HepG2 (cell line): ENCODE data around the gene ZMYM3. TPM values are rescaled to one million over a fixed set of nuclear protein-coding genes. Genes with fewer than 3 reads are reported as not detected.
"Not testable (repeated sequence)": the region's sequence is repeated elsewhere in the genome, so short reads cannot be mapped to it uniquely, and the experiment has no call there.

Experiments
- ATAC-seq: fragments of 200-7000 bp; cut with Tn5 transposase; 3 replicates; pipeline ENCODE4 v1.9.1; 2020; ENCODE audit warnings: mild to moderate bottlenecking, moderate library complexity
- BruUV-seq: library from RNA; stranded (reverse); fragments of 400-500 nt; replicated peaks from 2 replicates; lab custom pipeline; 2021; lab: Mats Ljungman, UMichigan
- CTCF ChIA-PET: fragments of 300-600 bp; formaldehyde crosslinking; extraction: SDS; loops from one replicate; lab custom pipeline; 2021; ENCODE audit warnings: low total read pairs, inconsistent platforms, low intra/inter-chr PET ratio; lab: Yijun Ruan, JAX
- POLR2A ChIA-PET: fragments of 350-600 bp; sonication (Branson Sonifier 250); formaldehyde crosslinking; loops from one replicate; lab custom pipeline; 2020; ENCODE audit warnings: antibody characterized with exemption, inconsistent platforms; lab: Yijun Ruan, JAX
- DNase-seq: peaks from one replicate; pipeline ENCODE4 v3.0.0-alpha.2; 2015; ENCODE audit warnings: low spot score
- FAIRE-seq: peaks from 3 replicates; lab custom pipeline; 2011; peaks lifted over from hg19 to GRCh38; lab: Jason Lieb, UNC
- H2AFZ ChIP-seq: one replicate; pipeline ENCODE4 v1.6.1; 2011; ENCODE audit warnings: low read length, inconsistent platforms
- H3K27ac ChIP-seq: fragments of 300-600 bp; 3 replicates; pipeline ENCODE4 v1.8.0; 2011; ENCODE audit warnings: mixed run types, mild to moderate bottlenecking, mixed read lengths, low read length, inconsistent platforms; ENCODE audit not compliant: insufficient read depth; ENCODE audit errors: extremely low read length
- H3K27me3 ChIP-seq, 2 experiments: fragments of 200-600 bp in 1 of 2; 2 replicates in 1 of 2; 3 replicates in 1 of 2; pipeline versions ENCODE4 v1.6.0 to v1.8.0; 2011; ENCODE audit warnings: low read length in 2 of 2, mild to moderate bottlenecking in 2 of 2, moderate library complexity in 2 of 2, inconsistent platforms in 1 of 2; ENCODE audit not compliant: insufficient read depth in 2 of 2, control insufficient read depth in 1 of 2
- H3K36me3 ChIP-seq, 2 experiments: fragments of 200-600 bp in 1 of 2; replicated peaks in 1 of 2; 2 replicates in 1 of 2; 3 replicates in 1 of 2; pipeline versions ENCODE4 v1.5.1 to v1.8.0; 2011; ENCODE audit warnings: low read length in 2 of 2, inconsistent platforms in 1 of 2; ENCODE audit not compliant: insufficient read depth in 2 of 2, control insufficient read depth in 1 of 2
- H3K4me1 ChIP-seq: 2 replicates; pipeline ENCODE4 v1.5.1; 2012; ENCODE audit warnings: low read length, inconsistent platforms; ENCODE audit not compliant: insufficient read depth
- H3K4me2 ChIP-seq: 2 replicates; pipeline ENCODE4 v1.6.0; 2011; ENCODE audit warnings: low read depth, low read length, inconsistent platforms
- H3K4me3 ChIP-seq, 3 experiments: fragments of 200-600 bp in 1 of 3; sonication (generic), shearing (Covaris generic) in 1 of 3; replicated peaks in 1 of 3; 2 replicates each; pipeline ENCODE4 v1.5.1; 2011 to 2016; ENCODE audit warnings: low read length in 3 of 3, inconsistent platforms in 2 of 3, low read depth in 2 of 3, mild to moderate bottlenecking in 2 of 3, control low read depth in 1 of 3, mixed read lengths in 1 of 3; ENCODE audit not compliant: insufficient read depth in 1 of 3
- H3K79me2 ChIP-seq: one replicate; pipeline ENCODE4 v1.6.1; 2011; ENCODE audit warnings: low read length, inconsistent platforms; ENCODE audit not compliant: insufficient read depth
- H3K9ac ChIP-seq: 2 replicates; pipeline ENCODE4 v1.6.0; 2011; ENCODE audit warnings: mild to moderate bottlenecking, low read depth, low read length, inconsistent platforms; ENCODE audit not compliant: insufficient read depth
- H3K9me3 ChIP-seq: 2 replicates; pipeline ENCODE4 v1.5.1; 2012; ENCODE audit warnings: mild to moderate bottlenecking, low read length
- H4K20me1 ChIP-seq: 2 replicates; pipeline ENCODE4 v1.6.0; 2011; ENCODE audit warnings: inconsistent platforms, mild to moderate bottlenecking, low read length, moderate library complexity; ENCODE audit not compliant: insufficient read depth
- ZBTB33 ChIP-seq: sonication (generic); formaldehyde crosslinking; IDR thresholded peaks from 2 replicates; pipeline ENCODE4 v1.4.0; 2020; ENCODE audit warnings: missing genetic modification reagents
- WGBS: methylation state at CpG from one replicate; pipeline ENCODE4 v1.1.6; 2017; ENCODE audit warnings: low lambda C conversion rate; 5-methylcytosine and 5-hydroxymethylcytosine counted together
- in situ Hi-C: cut with HindIII; loops from 2 replicates; pipeline ENCODE4 v1.10.0; 2017; ENCODE audit warnings: low pct_unique_long_range_greater_than_20kb; ENCODE audit not compliant: extremely low pct_ligation_motif_present
- intact Hi-C: fragments of 100-400 bp; cut with micrococcal nuclease; formaldehyde crosslinking; loops from one replicate; pipeline ENCODE4 v1.10.0; 2022; ENCODE audit not compliant: unreplicated experiment
- polyA plus RNA-seq, 8 experiments: library from polyadenylated mRNA; depleted of rRNA in 3 of 8; stranded (reverse) in 7 of 8; unstranded in 1 of 8; fragments of >200 nt; fragmentation: Illumina TruSeq in 4 of 8; extraction: Trizol in 4 of 8; gene quantifications; 2 replicates each; pipeline versions ENCODE4 v1.2.1 to v1.2.3, GENCODE V29; 2011 to 2016; ENCODE audit warnings: low read depth in 4 of 8, missing spikeins in 1 of 8, mixed read lengths in 1 of 8; ENCODE audit not compliant: insufficient read depth in 1 of 8
- total RNA-seq, 5 experiments: library from RNA; depleted of rRNA; stranded (reverse); fragments of >200 nt; fragmentation: Illumina TruSeq; extraction: Trizol; gene quantifications; 2 replicates each; pipeline ENCODE4 v1.2.3, GENCODE V29; 2016; ENCODE audit warnings: low read depth in 1 of 5

The ZMYM3 gene
- total and polyA plus RNA-seq, 2 of the 13 experiments (the other 11 are each of a cell fraction or from before 2014, with no cell fraction given): 26.4 to 35.4 TPM

DNA sequence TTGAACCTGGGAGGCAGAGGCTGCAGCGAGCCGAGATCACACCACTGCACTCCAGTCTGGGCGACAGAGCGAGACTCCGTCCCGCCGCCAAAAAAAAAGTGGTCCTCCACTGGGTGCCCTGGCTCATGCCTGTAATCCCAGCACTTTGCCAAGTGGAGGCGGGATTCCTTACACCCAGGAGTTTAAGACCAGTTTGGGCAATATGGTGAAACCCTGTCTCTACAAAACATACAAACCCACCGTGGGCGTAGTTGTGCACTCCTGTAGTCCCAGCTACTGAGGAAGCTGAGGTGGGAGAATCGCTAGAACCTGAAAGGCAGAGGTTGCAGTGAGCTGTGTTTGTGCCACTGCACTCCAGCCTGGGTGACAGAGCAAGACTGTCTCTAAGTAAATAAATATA, 27.4 kb upstream of the ZMYM3 start:
- ATAC-seq, H3K4me1 ChIP-seq, H3K9ac ChIP-seq, H3K36me3 ChIP-seq, H2AFZ ChIP-seq, H3K4me2 ChIP-seq, H3K27me3 ChIP-seq, H3K4me3 ChIP-seq, POLR2A ChIA-PET, CTCF ChIA-PET, DNase-seq, FAIRE-seq, H3K27ac ChIP-seq: not testable (repeated sequence)
- in situ Hi-C loops (loop anchor here (10.0 kb wide), 1 partner anchor 56 kb away; the partner anchor contains the start of gene GJB1), intact Hi-C loops (loop anchor here (5.0 kb wide), 1 partner anchor 54 kb away; no protein-coding TSS in a partner anchor)
- Histone ChIP-seq H3K79me2 (peaks cover 28% of the 10 kb centered on the region), H4K20me1 (peaks cover 16% of the 10 kb centered on the region)
- WGBS: 96% methylated on average over 4 of the region's 11 CpGs
- TF ChIP-seq ZBTB33: peak; percentile 48; the same call in 1 of the 2 replicates
- TF ChIP-seq, all 625 proteins: peak for 1; not testable (repeated sequence) for 624
- not testable (repeated sequence) for H3K9me3 ChIP-seq, BruUV-seq

DNA sequence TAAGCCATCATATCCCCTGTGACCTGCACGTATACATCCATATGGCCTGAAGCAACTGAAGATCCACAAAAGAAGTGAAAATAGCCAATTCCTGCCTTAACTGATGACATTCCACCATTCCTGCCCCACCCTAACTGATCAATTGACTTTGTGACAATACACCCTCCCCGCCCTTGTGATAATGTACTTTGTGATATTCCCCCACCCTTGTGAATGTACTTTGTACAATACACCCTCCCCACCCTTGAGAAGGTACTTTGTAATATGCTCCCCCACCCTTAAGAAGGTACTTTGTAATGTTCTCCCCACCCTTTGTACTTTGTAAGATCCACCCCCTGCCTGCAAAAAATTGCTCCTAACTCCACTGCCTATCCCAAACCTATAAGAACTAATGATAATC, 18.4 kb upstream of the ZMYM3 start:
- H3K27ac ChIP-seq, H4K20me1 ChIP-seq, BruUV-seq, H3K4me2 ChIP-seq, in situ Hi-C loops, H2AFZ ChIP-seq, H3K79me2 ChIP-seq, intact Hi-C loops, H3K4me1 ChIP-seq, H3K27me3 ChIP-seq, DNase-seq, FAIRE-seq, H3K4me3 ChIP-seq, POLR2A ChIA-PET, ATAC-seq, H3K9ac ChIP-seq, CTCF ChIA-PET, H3K9me3 ChIP-seq, H3K36me3 ChIP-seq: not testable (repeated sequence)
- 96% methylated on average over 2 of the region's 2 CpGs for WGBS
